Upper lobe of left lung (tissue), 6 donors: ENCODE results near the gene ADAMTS13. TPM values are rescaled to one million over a fixed set of nuclear protein-coding genes. Genes with fewer than 3 reads are reported as not detected.

Experiments used
- ATAC-seq, 2 donors: fragments of 200-7000 bp; cut with Tn5 transposase; one replicate each; pipeline ENCODE4 v1.9.1; 2022; ENCODE audit warnings: mild to moderate bottlenecking in 2 of 2, moderate library complexity in 2 of 2; ENCODE audit not compliant: low FRiP score in 2 of 2
- DNase-seq, 2 donors: peaks; one replicate each; pipeline ENCODE4 v3.0.0-alpha.2; 2019 to 2020
- H3K27ac ChIP-seq, 4 donors: fragments of 200-600 bp; sonication (generic); one replicate each; pipeline ENCODE4 v1.5.1; 2016 to 2019
- H3K27me3 ChIP-seq, 4 donors: fragments of 200-600 bp; sonication (generic); one replicate each; pipeline ENCODE4 v1.5.1; 2017 to 2019
- H3K36me3 ChIP-seq, 4 donors: fragments of 200-600 bp; sonication (generic); one replicate each; pipeline ENCODE4 v1.5.1; 2016 to 2019
- H3K4me1 ChIP-seq, 4 donors: fragments of 200-600 bp; sonication (generic); one replicate each; pipeline ENCODE4 v1.5.1; 2018 to 2019
- H3K4me3 ChIP-seq, 4 donors: fragments of 200-600 bp; sonication (generic); one replicate each; pipeline ENCODE4 v1.5.1; 2017 to 2019; ENCODE audit warnings: mild to moderate bottlenecking in 2 of 4, moderate library complexity in 1 of 4
- H3K9me3 ChIP-seq, 4 donors: fragments of 200-600 bp; sonication (generic); one replicate each; pipeline ENCODE4 v1.5.1; 2018 to 2019
- EP300 ChIP-seq, 4 donors: sonication (generic); formaldehyde crosslinking; IDR thresholded peaks; one replicate each; pipeline ENCODE4 v1.5.1; 2017; ENCODE audit warnings: antibody characterized with exemption in 4 of 4, control low read depth in 2 of 4
- POLR2A ChIP-seq, 4 donors: fragments of 450-650 bp; IDR thresholded peaks; one replicate each; pipeline ENCODE4 v1.5.1; 2016 to 2017; ENCODE audit warnings: antibody characterized with exemption in 4 of 4, mild to moderate bottlenecking in 2 of 4
- POLR2AphosphoS5 ChIP-seq, 2 donors: sonication (generic); formaldehyde crosslinking; IDR thresholded peaks; one replicate each; pipeline ENCODE4 v1.5.1; 2017; ENCODE audit warnings: antibody characterized with exemption in 2 of 2
- WGBS, 2 donors: methylation state at CpG; one replicate each; pipeline ENCODE4 v1.1.5; 2017 to 2018; 5-methylcytosine and 5-hydroxymethylcytosine counted together
- total RNA-seq, 6 donors: library from RNA; depleted of rRNA in 4 of 6; stranded (reverse); fragments of >200 nt in 4 of 6; gene quantifications; one replicate each; pipeline versions ENCODE4 v1.1.0 to v1.2.1, GENCODE V29; 2016 to 2021
- TF ChIP-seq, protein P1 (sequence below), 6 experiments: fragments of 450-650 bp in 4 of 6; fragments of 200-600 bp in 2 of 6; sonication (generic) in 2 of 6; IDR thresholded peaks; one replicate each; pipeline ENCODE4 v1.5.1; 2016 to 2019; ENCODE audit warnings: antibody characterized with exemption in 6 of 6
- donor health status: DM: no; HTN: no; CAD: no; lungs with moderate emphysema.
- donor health status: DM: no; HTN: yes; CAD: no; lungs with severe emphysema.

ADAMTS13 gene
- total RNA-seq, 6 donors from 2014 or later = 1.4 to 9.4 (median 2.5) TPM

DNA sequence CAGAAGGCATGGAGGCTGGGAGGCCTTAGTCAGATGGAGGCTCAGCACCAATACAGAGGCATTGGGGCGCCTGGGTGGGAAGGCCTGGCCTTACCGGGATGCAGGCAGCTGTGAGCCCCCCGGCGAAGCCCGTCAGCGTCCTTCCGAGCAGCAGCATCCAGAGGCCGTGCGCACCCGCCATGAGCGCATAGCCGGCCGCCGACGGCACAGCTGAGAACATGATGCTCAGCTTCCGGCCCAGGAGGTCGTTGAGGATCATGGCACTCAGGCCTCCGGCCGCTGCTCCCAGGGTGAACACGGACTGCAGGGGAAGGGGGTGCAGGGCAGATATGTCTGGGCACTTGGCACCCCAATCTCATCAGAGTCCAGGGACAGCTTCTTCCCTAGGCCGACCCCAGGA is 54.8 kb downstream of the ADAMTS13 start:
- Histone ChIP-seq H3K36me3 (peaks cover 0 to 36% (median 17%) of the 10 kb centered on the region in 4 donors), H3K27me3 (peaks cover 0 to 3% (median 0%) of the 10 kb centered on the region in 4 donors), H3K4me3 (peak overlapping the region in 1 of 4 donors; percentile 79), H3K4me1 (peaks cover 22 to 45% (median 32%) of the 10 kb centered on the region in 4 donors), H3K9me3 (no peaks in the 10 kb centered on the region), H3K27ac (no peak overlapping the region)
- TF ChIP-seq POLR2AphosphoS5 (IDR thresholded peaks at IDR 0.05) = no peak
- TF ChIP-seq POLR2A (IDR thresholded peaks at IDR 0.05) = no peak
- TF ChIP-seq, protein P1, sequence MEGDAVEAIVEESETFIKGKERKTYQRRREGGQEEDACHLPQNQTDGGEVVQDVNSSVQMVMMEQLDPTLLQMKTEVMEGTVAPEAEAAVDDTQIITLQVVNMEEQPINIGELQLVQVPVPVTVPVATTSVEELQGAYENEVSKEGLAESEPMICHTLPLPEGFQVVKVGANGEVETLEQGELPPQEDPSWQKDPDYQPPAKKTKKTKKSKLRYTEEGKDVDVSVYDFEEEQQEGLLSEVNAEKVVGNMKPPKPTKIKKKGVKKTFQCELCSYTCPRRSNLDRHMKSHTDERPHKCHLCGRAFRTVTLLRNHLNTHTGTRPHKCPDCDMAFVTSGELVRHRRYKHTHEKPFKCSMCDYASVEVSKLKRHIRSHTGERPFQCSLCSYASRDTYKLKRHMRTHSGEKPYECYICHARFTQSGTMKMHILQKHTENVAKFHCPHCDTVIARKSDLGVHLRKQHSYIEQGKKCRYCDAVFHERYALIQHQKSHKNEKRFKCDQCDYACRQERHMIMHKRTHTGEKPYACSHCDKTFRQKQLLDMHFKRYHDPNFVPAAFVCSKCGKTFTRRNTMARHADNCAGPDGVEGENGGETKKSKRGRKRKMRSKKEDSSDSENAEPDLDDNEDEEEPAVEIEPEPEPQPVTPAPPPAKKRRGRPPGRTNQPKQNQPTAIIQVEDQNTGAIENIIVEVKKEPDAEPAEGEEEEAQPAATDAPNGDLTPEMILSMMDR (IDR thresholded peaks at IDR 0.05) = no peak
- TF ChIP-seq EP300 (IDR thresholded peaks at IDR 0.05) = no peak
- WGBS, 2 donors = 88 to 92% methylated on average over 5 to 13 of the region's 21 CpGs
- ATAC-seq (no peak), DNase-seq (peak in 1 of 2 donors; percentile 81)

DNA sequence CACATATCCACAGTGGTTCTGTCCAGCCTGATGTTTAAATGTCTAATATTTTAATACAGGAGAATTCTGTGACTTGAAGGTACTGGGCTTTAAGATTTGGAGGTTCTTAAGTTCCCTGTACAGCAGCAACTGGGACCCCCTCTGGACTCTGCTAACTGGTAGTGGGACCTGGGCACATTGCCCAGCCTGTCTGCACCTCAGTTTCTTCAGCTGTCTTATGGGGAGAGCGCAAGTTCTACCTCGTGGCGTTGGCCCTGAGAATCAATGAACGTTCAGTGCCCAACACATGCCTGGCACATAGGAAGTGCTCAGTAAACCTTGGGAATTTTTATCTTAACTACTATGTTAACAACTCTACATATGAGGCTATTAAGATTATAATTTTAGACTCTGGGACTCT is 55.3 kb downstream of the ADAMTS13 start:
- peaks cover 0 to 32% (median 15%) of the 10 kb centered on the region in 4 donors for H3K36me3 ChIP-seq
- no peak for ATAC-seq
- WGBS, 2 donors = 87 to 98% methylated on average over 4 of the region's 4 CpGs
- peak overlapping the region in 1 of 4 donors; percentile 89 for H3K27ac ChIP-seq
- TF ChIP-seq EP300 (IDR thresholded peaks at IDR 0.05) = no peak
- no peak for TF ChIP-seq POLR2A (IDR thresholded peaks at IDR 0.05)
- TF ChIP-seq, protein P1 (IDR thresholded peaks at IDR 0.05) = no peak
- no peak for TF ChIP-seq POLR2AphosphoS5 (IDR thresholded peaks at IDR 0.05)
- no peaks in the 10 kb centered on the region for H3K9me3 ChIP-seq
- peaks cover 0 to 3% (median 0%) of the 10 kb centered on the region in 4 donors for H3K27me3 ChIP-seq
- peaks cover 22 to 45% (median 32%) of the 10 kb centered on the region in 4 donors for H3K4me1 ChIP-seq
- no peak for DNase-seq
- H3K4me3 ChIP-seq = peak overlapping the region in 1 of 4 donors; percentile 79

DNA sequence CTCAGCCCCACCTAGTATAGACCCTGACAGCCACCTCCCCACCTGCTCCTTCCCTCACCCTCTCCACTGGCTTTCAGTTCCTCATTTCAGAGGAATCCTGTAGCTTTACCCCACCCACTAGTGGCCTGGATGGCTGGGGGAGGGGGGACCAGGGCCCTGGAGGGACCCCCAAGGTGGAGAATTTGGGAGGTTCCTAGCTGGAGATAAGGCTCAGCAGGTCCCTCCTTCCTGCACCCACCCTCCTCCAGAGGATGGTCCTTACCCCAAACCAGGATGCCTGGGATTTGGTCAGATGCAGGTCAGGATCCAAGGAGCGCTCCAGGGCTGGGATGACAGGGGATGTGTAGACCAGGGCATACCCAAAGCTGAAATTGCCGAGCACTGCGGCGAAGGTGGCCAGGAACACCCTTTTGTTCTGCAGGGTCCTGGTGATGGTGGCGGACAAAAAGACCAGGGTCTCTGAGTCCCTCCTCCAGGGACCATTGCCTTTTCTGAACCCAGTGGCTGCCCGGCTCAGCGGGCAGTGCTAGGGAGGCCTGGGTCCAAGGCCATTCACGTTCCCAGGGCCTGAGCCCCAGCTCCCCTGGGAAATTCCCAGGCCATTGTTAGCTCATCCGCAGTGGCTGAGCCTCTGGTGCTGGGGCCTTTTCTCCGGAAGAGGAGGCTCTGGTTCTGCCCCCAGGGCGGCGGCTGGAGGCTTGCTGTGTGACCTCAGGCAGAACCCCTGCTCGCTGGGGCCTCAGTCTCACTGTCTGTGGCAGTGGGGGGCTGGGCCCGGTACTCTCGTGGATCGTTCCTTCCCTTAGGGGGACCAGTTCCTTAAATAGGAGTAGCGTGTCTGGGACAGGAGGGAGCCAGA is 56.1 kb downstream of the ADAMTS13 start:
- Histone ChIP-seq H3K27me3 (peaks cover 0 to 3% (median 0%) of the 10 kb centered on the region in 4 donors), H3K9me3 (no peaks in the 10 kb centered on the region), H3K4me3 (peak overlapping the region; percentile 57 to 79 (median 64)), H3K4me1 (peaks cover 22 to 45% (median 32%) of the 10 kb centered on the region in 4 donors), H3K36me3 (peaks cover 0 to 31% (median 11%) of the 10 kb centered on the region in 4 donors), H3K27ac (peak overlapping the region; percentile 81 to 91 (median 87))
- WGBS, 2 donors = 40 to 52% methylated on average over 11 to 17 of the region's 17 CpGs
- ATAC-seq (peak; percentile 1 to 27), DNase-seq (no peak)
- TF ChIP-seq POLR2AphosphoS5 (IDR thresholded peaks at IDR 0.05) (no peak), EP300 (IDR thresholded peaks at IDR 0.05) (no peak), POLR2A (IDR thresholded peaks at IDR 0.05) (no peak)
- TF ChIP-seq, protein P1 (IDR thresholded peaks at IDR 0.05) = no peak

DNA sequence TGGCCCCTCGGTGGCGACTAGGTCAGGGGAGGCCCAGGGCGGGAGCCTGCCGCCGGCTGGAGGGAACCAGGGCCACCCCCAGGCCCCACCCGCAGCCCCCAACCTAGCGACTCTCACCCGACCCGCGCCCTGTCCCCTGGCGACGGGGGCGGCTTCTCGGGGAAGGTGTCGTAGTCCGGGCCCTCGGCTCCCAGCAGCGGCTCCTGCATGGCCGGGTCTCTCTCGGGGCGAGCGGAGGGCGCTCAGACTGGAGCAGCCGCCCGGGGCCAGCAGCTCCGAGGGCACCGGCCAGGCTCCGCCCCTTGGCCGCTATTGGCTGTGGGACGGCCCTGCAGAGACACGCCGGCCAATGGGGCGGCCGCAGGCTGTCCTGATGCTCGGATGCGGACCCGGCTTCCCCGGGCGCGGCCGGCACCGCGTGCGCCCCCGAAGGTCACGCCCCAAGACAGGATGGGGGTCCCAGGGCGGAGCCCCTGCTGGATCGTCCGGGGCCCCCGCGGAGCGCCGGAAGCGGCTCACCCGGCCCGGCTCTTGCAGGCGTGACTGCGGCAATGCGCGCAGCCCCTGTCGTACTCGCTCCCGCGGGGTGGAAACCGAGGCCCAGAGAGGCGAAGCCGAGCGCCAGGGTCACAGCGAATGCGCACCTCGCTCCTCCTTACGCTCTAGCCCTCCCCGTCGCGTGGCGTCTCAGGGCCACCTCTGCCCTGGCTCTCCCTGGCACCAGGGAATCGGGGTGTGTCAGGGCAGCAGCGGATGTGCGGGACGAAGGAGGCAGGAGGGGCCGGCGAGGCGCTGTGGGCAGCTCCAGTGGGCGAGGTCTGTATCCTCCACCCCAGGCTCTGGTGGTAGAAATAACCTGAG is 56.9 kb downstream of the ADAMTS13 start, which contains the start of gene SLC2A6:
SLC2A6 (minus strand) TSS at position 249 of the 861 bp plus-strand sequence; CDS start at position 209, 40 bp downstream.
- H3K27me3 ChIP-seq = peaks cover 0 to 3% (median 0%) of the 10 kb centered on the region in 4 donors
- peak; percentile 93 to 97 for ATAC-seq
- H3K4me1 ChIP-seq = peaks cover 22 to 45% (median 32%) of the 10 kb centered on the region in 4 donors
- H3K27ac ChIP-seq = peak within 1 kb of the TSS; percentile 81 to 91 (median 87)
- peaks cover 0 to 23% (median 7%) of the 10 kb centered on the region in 4 donors for H3K36me3 ChIP-seq
- no peaks in the 10 kb centered on the region for H3K9me3 ChIP-seq
- peak within 1 kb of the TSS; percentile 57 to 79 (median 64) for H3K4me3 ChIP-seq
- peak; percentile 96 to 97 for DNase-seq
- TF ChIP-seq, protein P1 (IDR thresholded peaks at IDR 0.05) = peak in 1 of 6 experiments; percentile 7
- TF ChIP-seq POLR2AphosphoS5 (IDR thresholded peaks at IDR 0.05) (peak; percentile 51 to 68), EP300 (IDR thresholded peaks at IDR 0.05) (no peak), POLR2A (IDR thresholded peaks at IDR 0.05) (peak in 3 of 4 donors; percentile 14 to 76 (median 37))
- WGBS, 2 donors = 0 to 1% methylated on average over 16 to 27 of the region's 84 CpGs
